Measurements from ENCODE around the gene GHR. TPM values are rescaled to one million over a fixed set of nuclear protein-coding genes. Genes with fewer than 3 reads are reported as not detected.

GHR gene
- total RNA-seq, 1 donor from 2014 or later, result 2.3 TPM

DNA sequence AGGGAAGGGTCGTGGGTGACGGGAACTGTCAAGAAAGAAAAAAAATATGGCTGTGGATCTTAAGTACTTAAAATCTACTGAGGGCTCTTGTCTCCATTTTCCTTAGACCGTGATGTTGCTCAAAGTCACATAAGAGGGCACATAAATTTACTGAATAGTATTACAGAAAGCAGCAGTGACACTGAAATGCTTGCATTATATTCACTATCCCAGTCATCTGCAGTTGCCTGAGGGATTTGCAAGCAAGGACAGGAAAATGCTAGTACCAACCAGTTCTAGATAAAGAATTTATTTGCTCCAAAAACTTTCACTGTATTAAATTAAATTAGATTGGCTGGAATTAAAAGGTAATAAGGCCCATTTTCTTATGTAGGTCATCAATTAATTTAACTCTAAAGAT, 226.8 kb downstream of the GHR start:
- H3K4me1 Mint-ChIP-seq (ENCODE audit: low read depth, unreplicated experiment), result peaks cover 14% of the 10 kb centered on the region
- Histone ChIP-seq H3K4me3 (ENCODE audit: insufficient read depth, low read depth, low read length) (no peak overlapping the region), H3K27ac (ENCODE audit: low read depth, low read length) (no peak overlapping the region), H2AFZ (ENCODE audit: low read depth, low read length) (no peak overlapping the region), H3K4me1 (ENCODE audit: insufficient read depth, low read length) (no peaks in the 10 kb centered on the region), H3K9ac (ENCODE audit: low read length) (no peak overlapping the region), H3K9me3 (ENCODE audit: insufficient read depth, low read depth, low read length) (no peaks in the 10 kb centered on the region), H3K4me2 (ENCODE audit: low read length) (no peak overlapping the region), H4K20me1 (ENCODE audit: insufficient read depth, low read length) (no peaks in the 10 kb centered on the region), H3K36me3 (ENCODE audit: insufficient read depth, low read length) (no peaks in the 10 kb centered on the region), H3K79me2 (ENCODE audit: insufficient read depth, low read length) (no peaks in the 10 kb centered on the region), H3K27me3 (ENCODE audit: insufficient read depth, low read length) (no peaks in the 10 kb centered on the region)
- H3K27me3 Mint-ChIP-seq (ENCODE audit: low read depth, unreplicated experiment), result no peaks in the 10 kb centered on the region
- H3K9me3 Mint-ChIP-seq (ENCODE audit: unreplicated experiment), result no peaks in the 10 kb centered on the region
- no peaks in the 10 kb centered on the region for H3K36me3 Mint-ChIP-seq (ENCODE audit: low read depth, unreplicated experiment)
- H3K27ac Mint-ChIP-seq (ENCODE audit: unreplicated experiment), result no peak overlapping the region
- H3K4me3 Mint-ChIP-seq (ENCODE audit: unreplicated experiment), result no peak overlapping the region
- TF ChIP-seq, protein P1, sequence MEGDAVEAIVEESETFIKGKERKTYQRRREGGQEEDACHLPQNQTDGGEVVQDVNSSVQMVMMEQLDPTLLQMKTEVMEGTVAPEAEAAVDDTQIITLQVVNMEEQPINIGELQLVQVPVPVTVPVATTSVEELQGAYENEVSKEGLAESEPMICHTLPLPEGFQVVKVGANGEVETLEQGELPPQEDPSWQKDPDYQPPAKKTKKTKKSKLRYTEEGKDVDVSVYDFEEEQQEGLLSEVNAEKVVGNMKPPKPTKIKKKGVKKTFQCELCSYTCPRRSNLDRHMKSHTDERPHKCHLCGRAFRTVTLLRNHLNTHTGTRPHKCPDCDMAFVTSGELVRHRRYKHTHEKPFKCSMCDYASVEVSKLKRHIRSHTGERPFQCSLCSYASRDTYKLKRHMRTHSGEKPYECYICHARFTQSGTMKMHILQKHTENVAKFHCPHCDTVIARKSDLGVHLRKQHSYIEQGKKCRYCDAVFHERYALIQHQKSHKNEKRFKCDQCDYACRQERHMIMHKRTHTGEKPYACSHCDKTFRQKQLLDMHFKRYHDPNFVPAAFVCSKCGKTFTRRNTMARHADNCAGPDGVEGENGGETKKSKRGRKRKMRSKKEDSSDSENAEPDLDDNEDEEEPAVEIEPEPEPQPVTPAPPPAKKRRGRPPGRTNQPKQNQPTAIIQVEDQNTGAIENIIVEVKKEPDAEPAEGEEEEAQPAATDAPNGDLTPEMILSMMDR (IDR thresholded peaks at IDR 0.05; ENCODE audit: insufficient read depth, low read depth, low read length), result no peak
- TF ChIP-seq EZH2 (IDR thresholded peaks at IDR 0.05; ENCODE audit: insufficient read depth, low read length), result no peak
- DNase-seq (ENCODE audit: low read depth), result no peak
- FAIRE-seq, result no peak

DNA sequence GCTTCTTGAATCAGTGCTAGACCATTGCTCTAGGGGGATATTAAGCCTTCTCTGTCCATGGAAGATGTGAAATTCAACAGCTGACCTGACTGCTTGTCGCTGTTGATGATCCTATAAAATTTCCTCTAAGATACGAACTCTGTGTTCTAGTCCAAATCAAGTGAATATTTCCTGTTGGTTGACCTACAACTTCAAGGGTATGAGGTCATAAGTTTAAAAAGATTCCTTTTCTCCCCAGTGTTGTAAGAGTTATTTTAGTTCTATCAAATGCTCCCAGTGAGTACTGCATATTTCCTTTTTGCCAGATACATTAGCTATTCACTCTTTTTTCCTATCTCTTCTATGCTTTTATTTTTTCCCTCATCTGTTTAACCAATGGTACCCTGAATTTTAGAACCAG, 230.5 kb downstream of the GHR start:
- H3K4me3 ChIP-seq (ENCODE audit: insufficient read depth, low read depth, low read length), result no peak overlapping the region
- no peak overlapping the region for H3K4me2 ChIP-seq (ENCODE audit: low read length)
- H3K9me3 ChIP-seq (ENCODE audit: insufficient read depth, low read depth, low read length), result no peaks in the 10 kb centered on the region
- H3K36me3 ChIP-seq (ENCODE audit: insufficient read depth, low read length), result no peaks in the 10 kb centered on the region
- H3K4me1 Mint-ChIP-seq (ENCODE audit: low read depth, unreplicated experiment), result peaks cover 15% of the 10 kb centered on the region
- no peaks in the 10 kb centered on the region for H3K27me3 Mint-ChIP-seq (ENCODE audit: low read depth, unreplicated experiment)
- no peak overlapping the region for H2AFZ ChIP-seq (ENCODE audit: low read depth, low read length)
- no peak overlapping the region for H3K27ac Mint-ChIP-seq (ENCODE audit: unreplicated experiment)
- no peaks in the 10 kb centered on the region for H3K36me3 Mint-ChIP-seq (ENCODE audit: low read depth, unreplicated experiment)
- DNase-seq (ENCODE audit: low read depth), result no peak
- no peaks in the 10 kb centered on the region for H3K79me2 ChIP-seq (ENCODE audit: insufficient read depth, low read length)
- H3K9me3 Mint-ChIP-seq (ENCODE audit: unreplicated experiment), result no peaks in the 10 kb centered on the region
- H3K27ac ChIP-seq (ENCODE audit: low read depth, low read length), result no peak overlapping the region
- no peaks in the 10 kb centered on the region for H4K20me1 ChIP-seq (ENCODE audit: insufficient read depth, low read length)
- H3K27me3 ChIP-seq (ENCODE audit: insufficient read depth, low read length), result peaks cover 3% of the 10 kb centered on the region
- TF ChIP-seq EZH2 (IDR thresholded peaks at IDR 0.05; ENCODE audit: insufficient read depth, low read length), result no peak
- no peak overlapping the region for H3K4me3 Mint-ChIP-seq (ENCODE audit: unreplicated experiment)
- peaks cover 5% of the 10 kb centered on the region for H3K4me1 ChIP-seq (ENCODE audit: insufficient read depth, low read length)
- no peak for FAIRE-seq
- no peak overlapping the region for H3K9ac ChIP-seq (ENCODE audit: low read length)

GRCh38 chr5:42654645-42655044, 231.4 kb downstream of the GHR start:
- H3K9ac ChIP-seq (ENCODE audit: low read length), result no peak overlapping the region
- no peak for TF ChIP-seq EZH2 (IDR thresholded peaks at IDR 0.05; ENCODE audit: insufficient read depth, low read length)
- TF ChIP-seq, protein P1 (IDR thresholded peaks at IDR 0.05; ENCODE audit: insufficient read depth, low read depth, low read length), result no peak
- H3K4me3 ChIP-seq (ENCODE audit: insufficient read depth, low read depth, low read length), result no peak overlapping the region
- no peaks in the 10 kb centered on the region for H4K20me1 ChIP-seq (ENCODE audit: insufficient read depth, low read length)
- H3K9me3 Mint-ChIP-seq (ENCODE audit: unreplicated experiment), result no peaks in the 10 kb centered on the region
- H3K4me2 ChIP-seq (ENCODE audit: low read length), result no peak overlapping the region
- H3K36me3 Mint-ChIP-seq (ENCODE audit: low read depth, unreplicated experiment), result no peaks in the 10 kb centered on the region
- H3K4me1 ChIP-seq (ENCODE audit: insufficient read depth, low read length), result peaks cover 5% of the 10 kb centered on the region
- H3K79me2 ChIP-seq (ENCODE audit: insufficient read depth, low read length), result no peaks in the 10 kb centered on the region
- no peaks in the 10 kb centered on the region for H3K9me3 ChIP-seq (ENCODE audit: insufficient read depth, low read depth, low read length)
- H2AFZ ChIP-seq (ENCODE audit: low read depth, low read length), result no peak overlapping the region
- H3K36me3 ChIP-seq (ENCODE audit: insufficient read depth, low read length), result no peaks in the 10 kb centered on the region
- no peak overlapping the region for H3K27ac Mint-ChIP-seq (ENCODE audit: unreplicated experiment)
- H3K27ac ChIP-seq (ENCODE audit: low read depth, low read length), result no peak overlapping the region
- no peak for DNase-seq (ENCODE audit: low read depth)
- FAIRE-seq, result no peak
- peaks cover 3% of the 10 kb centered on the region for H3K27me3 ChIP-seq (ENCODE audit: insufficient read depth, low read length)
- no peak overlapping the region for H3K4me3 Mint-ChIP-seq (ENCODE audit: unreplicated experiment)
- H3K27me3 Mint-ChIP-seq (ENCODE audit: low read depth, unreplicated experiment), result no peaks in the 10 kb centered on the region
- peaks cover 15% of the 10 kb centered on the region for H3K4me1 Mint-ChIP-seq (ENCODE audit: low read depth, unreplicated experiment)
